Stimulated activated CD8-positive, alpha-beta memory T cell treated with anti-CD3 and anti-CD28 coated beads, Interleukin-15, amount 100 ng/mL, for 24 hours (primary cell): Measurements from ENCODE around the gene SYNE1.

Source experiments
- DNase-seq: peaks from one replicate; pipeline ENCODE4 v3.0.0-alpha.2; 2020; ENCODE audit warnings: low read depth

SYNE1 gene

GRCh38 chr6:152273638-152274037, 363.5 kb downstream of the SYNE1 start:
- DNase-seq, result no peak

DNA sequence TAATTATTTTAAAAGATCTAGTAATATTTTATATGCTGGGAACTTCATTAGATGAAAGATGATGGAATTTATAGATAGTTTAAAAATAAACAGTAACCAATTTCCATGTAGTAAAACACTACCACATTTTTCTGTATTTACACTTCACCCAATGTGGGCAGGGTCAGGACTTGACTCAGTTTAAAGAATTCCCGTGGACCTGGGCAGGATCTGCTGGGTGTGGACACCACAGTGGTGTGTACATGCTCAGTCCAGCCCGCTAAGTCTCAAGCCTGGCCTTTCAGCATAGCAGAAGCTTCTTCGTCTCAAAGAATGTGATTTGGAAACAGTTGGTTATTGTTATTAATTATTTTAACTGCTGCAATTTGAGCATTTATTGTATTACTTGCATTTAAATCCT, 364.2 kb downstream of the SYNE1 start:
- no peak for DNase-seq

DNA sequence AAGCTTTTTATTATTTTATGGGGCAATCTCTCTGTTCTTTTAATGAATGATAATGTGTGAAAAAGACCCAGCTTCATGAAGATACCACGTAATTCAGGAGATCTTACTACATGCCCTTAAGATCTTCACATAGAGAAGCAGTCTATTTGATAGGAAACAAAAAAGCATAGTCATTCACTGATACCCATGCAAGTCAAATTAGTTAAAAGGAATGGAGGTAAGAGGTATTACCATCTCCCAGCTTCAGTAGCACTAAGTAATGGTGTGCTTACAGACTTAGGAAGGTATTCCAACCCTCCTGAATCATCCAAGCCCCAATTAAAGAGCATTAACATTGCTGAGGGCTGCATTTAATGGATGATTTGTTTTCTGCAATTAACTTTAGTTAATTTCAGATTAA, 364.7 kb downstream of the SYNE1 start:
- DNase-seq, result no peak

DNA sequence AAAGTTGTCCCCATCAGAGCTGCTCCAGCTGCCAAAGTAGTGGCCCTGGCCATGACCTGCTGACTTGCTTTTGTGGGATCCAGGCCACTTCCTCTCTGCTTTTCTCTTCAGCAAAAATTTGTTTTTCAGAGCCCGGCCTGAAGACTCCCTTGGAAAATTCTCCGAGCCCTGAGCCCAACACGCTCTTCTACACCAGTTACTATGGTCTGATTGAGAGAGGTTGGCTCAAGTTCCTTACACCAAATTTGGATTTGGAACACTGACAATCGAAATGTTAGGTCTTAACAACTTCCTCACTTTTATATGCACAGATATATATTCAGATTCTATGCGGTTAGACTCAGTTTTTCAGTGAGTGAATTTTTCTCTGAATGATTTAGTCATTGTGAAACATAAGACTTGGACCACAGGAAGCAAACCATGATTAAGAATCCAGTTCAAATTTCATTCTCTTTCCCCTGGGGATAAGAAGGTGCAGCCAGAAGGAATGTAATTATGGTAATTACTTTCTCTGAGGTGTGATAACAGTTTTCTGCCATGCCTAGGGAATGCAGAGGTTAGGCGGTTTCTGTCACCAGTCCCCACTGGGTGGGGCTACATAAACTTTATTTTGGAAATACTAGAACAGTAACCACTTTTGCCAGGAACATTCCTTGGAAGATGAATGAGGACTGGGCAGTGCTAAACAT, 365.2 kb downstream of the SYNE1 start:
- no peak for DNase-seq

- DNase-seq, result no peak
Measured at GRCh38 chr6:152270301-152270925, 366.7 kb downstream of the SYNE1 start.

GRCh38 chr6:152268846-152269442, 368.2 kb downstream of the SYNE1 start:
- no peak for DNase-seq

GRCh38 chr6:152267967-152268845, 369.0 kb downstream of the SYNE1 start:
- no peak for DNase-seq

DNA sequence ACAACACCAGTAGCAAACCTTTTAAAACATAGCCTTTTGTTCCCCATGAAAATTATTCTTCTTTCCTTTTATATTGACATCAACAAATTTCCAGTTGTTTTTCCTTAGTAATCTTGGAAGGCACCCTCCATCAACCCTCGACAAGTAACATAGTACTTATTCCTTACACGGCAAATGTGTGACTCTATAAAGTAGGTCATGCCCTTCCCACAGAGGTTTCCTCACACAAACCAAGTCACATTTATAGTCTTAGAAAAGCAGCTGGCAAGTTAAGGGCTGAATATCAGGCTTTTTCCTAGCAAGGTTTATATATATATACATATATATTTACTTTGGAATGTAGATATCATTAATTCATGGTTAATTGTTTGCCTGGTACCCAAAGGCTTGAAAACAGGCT, 371.5 kb downstream of the SYNE1 start:
- DNase-seq, result no peak

- no peak for DNase-seq
Measured at GRCh38 chr6:152263582-152263981, 373.6 kb downstream of the SYNE1 start.

GRCh38 chr6:152261179-152261578, 376.0 kb downstream of the SYNE1 start:
- no peak for DNase-seq

GRCh38 chr6:152259234-152259633, 377.9 kb downstream of the SYNE1 start:
- no peak for DNase-seq

DNA sequence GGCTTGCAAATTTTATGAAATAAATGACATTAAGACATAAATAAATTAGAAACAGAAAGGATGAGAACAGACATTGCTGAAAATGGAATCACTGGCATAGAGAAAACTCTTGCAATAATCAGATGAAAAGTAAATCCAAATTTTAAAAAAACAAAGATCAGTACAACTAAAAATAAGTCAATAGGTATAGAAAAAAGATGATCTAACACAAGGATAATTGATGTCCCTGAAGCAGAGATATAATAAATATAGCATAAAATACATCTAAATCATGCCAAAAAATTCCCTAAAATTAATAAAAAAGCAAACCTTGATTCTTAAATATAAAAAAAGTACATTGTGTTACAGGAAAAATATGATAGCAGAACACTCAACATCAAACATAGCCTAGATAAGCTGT, 379.6 kb downstream of the SYNE1 start:
- no peak for DNase-seq

GRCh38 chr6:152250127-152250526, 387.0 kb downstream of the SYNE1 start:
- no peak for DNase-seq

- DNase-seq, result no peak
Measured at GRCh38 chr6:152248980-152249379, 388.2 kb downstream of the SYNE1 start.

DNA sequence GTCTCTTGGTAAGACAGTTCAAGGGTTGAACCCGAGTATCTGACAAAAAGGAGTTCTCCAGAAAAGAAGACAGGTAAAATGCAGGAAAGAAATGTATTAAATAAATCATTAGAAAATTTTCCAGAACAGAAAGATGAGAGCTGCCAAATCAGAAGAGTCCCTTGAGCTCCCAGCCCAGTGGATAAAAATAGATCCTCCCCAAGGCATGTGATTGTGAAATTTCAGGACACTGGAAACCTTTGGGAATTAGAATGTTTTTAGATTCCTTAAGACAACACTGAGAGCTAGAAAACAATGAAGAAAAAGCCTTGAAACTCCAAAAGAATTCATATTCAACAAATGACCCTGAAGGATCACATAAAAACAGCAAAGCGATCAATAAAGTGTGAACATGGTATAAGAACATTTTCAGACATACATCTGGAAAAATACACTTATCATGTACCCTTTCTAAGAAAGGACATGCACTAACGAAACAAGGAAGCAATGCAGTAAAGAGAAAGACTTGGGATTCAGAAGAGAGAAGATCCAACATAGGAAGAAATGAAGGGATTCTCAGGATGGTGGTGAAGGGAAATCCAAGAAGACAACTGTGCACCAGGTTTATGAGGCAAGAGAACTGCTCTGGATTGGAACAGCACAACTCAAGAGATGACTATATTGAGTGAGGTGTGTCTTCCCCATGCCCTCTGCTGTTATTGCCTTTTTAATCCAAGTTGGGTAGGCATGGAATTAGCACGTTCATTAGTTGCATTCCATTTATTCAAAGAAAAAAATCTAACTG, 390.4 kb downstream of the SYNE1 start:
- DNase-seq, result no peak

- DNase-seq, result no peak
Measured at GRCh38 chr6:152244998-152245630, 392.0 kb downstream of the SYNE1 start.

DNA sequence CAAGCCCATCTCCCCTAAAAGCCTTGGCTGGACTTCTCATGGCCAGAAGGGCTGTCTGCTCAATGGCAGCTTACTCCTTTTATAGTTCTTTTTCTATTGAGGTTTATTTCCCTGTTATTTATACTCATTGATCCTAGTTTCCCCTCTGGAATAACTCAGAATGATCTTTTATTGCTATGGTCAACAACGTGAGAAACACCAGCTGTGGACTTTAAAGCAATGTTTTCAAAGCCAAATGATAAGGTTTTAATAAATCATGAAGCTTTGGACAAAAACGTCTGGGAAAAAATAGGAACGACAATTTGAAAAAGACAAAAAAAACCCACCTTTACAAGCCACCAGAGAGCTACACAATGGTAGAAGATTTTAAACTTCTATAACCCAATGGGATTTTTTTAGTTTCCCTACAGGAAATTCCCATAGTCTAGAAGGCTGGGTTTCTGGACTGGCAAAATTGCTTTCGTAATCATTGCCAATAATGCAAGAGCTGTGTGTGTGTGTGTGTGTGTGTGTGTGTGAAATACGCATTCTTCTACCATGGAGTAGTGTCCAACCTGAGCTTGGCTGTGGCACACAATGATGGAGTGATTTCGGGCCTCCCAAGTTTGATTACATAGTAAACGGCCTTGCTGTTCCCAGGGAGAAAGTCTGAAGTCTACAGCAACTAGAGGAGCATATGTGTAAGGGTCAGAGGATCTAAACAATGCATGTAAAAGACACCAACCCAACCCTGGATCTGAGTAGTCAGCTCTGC, 396.0 kb downstream of the SYNE1 start:
- no peak for DNase-seq

DNA sequence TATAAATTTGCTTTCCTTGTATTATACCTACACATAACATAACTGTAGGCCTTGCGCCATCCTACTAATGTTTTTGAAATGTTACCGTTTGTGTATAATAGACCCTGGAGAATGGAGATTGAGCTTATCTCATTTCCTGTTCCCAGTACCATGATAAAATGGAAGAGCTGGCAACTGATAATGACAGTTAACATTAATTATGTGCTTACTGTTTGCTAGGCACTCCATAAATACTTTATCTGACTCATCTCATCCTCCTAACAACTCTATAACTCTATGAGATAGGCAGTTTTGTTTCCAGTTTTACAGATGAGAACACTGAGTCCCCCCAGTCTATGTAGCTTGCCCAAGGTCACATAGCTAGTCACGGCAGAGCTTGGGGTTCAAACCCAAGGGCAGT, 396.7 kb downstream of the SYNE1 start:
- no peak for DNase-seq

DNA sequence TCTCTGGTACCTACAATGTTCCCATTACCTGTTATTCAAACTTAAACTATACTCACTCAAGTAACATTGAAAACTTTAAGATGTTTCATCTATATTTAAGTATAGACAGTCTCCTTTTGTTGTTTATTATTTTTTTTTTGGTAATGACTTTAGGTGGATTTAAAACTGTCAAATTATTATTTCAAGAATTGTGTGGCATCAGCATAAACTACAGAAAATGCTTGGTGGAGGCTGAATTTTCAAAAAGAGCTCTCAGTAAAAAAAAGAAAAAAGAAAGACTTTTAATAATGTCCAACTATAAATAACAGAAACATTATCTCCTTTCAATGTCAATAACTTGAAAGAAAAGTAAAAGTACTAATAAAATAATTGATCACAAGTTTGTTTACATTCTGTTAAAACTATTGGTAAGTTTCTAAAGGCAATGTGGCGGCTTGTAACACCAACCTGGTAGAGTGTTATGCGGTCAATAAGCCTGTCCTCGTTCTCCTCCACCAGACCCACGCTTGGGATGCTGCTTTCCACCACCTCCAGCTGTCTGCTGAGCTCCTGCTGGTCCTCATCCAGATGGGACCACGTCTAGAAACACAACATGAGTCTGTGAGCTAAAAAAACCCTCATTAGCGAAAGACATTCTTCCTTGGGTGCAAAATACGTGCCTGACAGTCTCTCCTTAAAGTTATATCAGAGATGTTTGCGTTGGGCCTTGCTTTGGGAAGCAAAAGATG, 400.6 kb downstream of the SYNE1 start:
- no peak for DNase-seq
